Measurements from ENCODE around the gene FKBP4.
A peak's percentile ranks its signal among the peaks of the same experiment; 100 is the strongest.

The FKBP4 gene

DNA sequence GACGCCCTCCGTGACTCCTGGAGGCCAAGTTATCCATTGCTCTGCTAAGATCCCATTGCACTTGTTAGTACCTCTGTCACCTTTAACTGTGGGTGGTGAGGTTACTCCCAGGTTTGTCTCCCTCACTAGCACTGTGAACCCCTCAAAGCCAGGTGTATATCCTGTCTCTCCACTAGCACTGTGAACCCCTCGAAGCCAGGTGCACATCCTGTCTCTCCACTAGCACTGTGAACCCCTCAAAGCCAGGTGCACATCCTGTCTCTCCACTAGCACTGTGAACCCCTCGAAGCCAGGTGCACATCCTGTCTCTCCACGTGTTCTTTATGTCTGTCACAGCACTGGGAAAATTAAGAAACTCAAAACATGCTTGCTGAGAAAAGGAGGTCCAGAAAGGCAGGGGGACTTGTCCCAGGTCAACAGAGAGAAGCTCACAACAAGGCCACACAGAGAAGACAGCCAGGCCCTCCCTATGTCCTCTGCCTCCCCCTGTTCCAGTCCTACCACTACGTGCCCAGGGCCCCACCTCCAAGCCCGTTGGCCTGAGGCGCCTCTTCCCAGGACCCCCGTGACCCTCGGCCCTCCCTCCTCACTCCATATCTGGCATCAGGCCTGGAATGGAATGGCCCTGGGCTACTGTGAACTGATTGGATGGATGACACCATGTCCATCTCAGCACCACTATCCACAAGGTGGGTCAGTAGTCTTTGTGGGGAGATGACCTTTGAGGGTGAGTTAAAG, 26.4 kb upstream of the FKBP4 start:
- TF ChIP-seq, protein P1, sequence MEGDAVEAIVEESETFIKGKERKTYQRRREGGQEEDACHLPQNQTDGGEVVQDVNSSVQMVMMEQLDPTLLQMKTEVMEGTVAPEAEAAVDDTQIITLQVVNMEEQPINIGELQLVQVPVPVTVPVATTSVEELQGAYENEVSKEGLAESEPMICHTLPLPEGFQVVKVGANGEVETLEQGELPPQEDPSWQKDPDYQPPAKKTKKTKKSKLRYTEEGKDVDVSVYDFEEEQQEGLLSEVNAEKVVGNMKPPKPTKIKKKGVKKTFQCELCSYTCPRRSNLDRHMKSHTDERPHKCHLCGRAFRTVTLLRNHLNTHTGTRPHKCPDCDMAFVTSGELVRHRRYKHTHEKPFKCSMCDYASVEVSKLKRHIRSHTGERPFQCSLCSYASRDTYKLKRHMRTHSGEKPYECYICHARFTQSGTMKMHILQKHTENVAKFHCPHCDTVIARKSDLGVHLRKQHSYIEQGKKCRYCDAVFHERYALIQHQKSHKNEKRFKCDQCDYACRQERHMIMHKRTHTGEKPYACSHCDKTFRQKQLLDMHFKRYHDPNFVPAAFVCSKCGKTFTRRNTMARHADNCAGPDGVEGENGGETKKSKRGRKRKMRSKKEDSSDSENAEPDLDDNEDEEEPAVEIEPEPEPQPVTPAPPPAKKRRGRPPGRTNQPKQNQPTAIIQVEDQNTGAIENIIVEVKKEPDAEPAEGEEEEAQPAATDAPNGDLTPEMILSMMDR (conservative IDR thresholded peaks at IDR 0.05), result no peak
- TF ChIP-seq ZFX (IDR thresholded peaks at IDR 0.05), result no peak
- H3K27ac ChIP-seq, result no peak overlapping the region

DNA sequence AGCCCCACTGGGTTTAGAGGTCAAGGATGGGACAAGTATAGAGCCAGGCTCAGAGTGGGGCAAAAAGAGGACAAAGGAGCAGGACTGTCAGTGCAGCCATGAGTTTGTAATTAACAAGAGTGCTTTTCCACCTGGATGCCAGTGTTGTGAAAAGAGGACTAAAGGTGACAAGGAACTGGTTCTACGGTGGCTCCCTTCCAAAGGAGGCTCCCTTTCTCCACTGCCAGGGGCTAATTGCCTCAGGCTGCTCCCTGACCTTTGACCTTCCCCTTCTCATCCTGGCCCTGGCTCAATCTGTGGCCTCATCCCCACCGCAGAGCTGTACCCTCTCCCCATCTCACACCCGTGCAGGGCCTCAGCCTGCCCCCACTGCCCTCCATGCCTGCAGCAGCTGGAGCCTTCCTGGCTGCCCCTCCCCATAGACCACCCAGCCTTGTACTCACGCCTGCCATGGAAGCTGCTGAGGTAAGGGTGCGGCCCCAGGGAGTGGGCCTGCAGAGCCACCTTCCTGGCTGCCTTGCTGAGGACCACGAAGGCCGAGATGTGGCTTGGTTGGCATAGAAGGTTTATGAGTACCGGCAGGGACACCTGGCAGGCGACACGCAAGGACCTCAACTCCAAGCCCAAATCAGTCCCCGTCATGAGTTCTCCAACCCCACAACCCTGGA, 24.8 kb upstream of the FKBP4 start:
- peak overlapping the region; percentile 55 for H3K27ac ChIP-seq
- no peak for TF ChIP-seq ZFX (IDR thresholded peaks at IDR 0.05)
- TF ChIP-seq, protein P1 (conservative IDR thresholded peaks at IDR 0.05), result no peak

DNA sequence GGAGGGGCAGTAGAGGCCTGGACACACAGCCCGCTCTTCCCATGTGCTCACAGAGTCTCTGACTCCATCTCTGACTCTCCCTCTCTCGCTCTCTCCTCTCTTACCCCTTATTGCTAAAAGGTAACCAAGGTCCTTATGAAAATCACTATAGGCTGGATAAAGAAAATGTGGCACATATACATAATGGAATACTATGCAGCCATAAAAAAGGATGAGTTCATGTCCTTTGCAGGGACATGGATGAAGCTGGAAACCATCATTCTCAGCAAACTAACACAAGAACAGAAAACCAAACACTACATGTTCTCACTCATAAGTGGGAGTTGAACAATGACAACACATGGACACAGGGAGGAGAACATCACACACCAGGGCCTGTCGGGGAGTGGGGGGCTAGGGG, 24.2 kb upstream of the FKBP4 start:
- peak overlapping the region; percentile 55 for H3K27ac ChIP-seq

DNA sequence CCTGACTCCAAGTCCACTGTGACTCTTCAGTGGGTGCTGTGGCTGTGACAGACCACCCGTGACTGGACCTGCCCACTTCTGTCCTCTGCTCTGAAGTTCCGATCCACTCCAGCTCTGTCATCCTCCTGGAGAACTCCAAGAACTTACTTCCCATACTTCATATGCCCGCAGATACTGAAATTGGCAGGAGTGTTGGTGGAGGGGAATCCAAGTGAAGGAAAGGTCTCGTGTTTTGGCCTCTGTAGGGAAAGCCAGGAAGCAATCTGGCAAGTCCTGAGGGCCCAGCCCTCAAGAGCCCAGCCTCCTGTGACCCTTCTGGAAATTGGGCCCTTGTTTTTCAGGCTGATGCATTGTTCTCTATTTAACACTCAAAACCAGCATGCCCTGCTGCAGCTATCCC, 22.4 kb upstream of the FKBP4 start:
- no peak overlapping the region for H3K27ac ChIP-seq
- no peak for TF ChIP-seq ZFX (IDR thresholded peaks at IDR 0.05)
- TF ChIP-seq, protein P1 (conservative IDR thresholded peaks at IDR 0.05), result no peak

DNA sequence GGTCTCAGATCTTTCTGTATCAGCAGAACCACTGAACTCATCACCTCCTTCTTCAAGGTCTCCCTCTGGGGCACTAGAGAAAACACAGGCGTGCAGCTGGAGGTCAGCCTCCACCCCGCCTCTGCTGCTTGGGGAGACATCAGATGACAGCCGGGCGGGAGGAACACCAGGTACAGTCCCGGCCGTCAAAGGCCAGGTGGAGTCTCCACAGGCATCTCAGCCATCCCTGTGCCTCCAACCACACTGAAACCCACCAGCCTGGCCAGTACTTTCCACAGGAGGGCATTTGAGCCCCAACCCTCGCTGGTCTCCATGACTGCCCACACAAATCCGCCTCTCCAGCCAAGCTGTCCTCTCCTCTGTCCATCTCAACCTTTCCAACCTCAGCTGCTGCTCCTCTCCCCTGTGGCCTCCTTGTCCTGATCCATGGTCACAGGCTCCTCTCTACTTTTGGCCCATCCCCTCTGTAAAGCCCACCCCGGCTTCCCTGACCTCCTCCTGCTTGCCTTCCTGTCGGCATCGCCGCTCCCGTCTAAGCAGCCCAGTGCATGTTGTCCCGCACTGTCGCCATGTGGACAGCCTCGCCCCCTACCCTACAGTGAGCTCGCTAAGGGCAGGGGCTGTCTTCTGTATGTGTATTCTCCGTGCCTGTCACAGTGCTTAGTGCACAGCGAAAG, 21.4 kb upstream of the FKBP4 start:
- no peak for TF ChIP-seq ZFX (IDR thresholded peaks at IDR 0.05)
- TF ChIP-seq, protein P1 (conservative IDR thresholded peaks at IDR 0.05), result no peak
- H3K27ac ChIP-seq, result no peak overlapping the region; the same call in 1 of the 2 replicates

DNA sequence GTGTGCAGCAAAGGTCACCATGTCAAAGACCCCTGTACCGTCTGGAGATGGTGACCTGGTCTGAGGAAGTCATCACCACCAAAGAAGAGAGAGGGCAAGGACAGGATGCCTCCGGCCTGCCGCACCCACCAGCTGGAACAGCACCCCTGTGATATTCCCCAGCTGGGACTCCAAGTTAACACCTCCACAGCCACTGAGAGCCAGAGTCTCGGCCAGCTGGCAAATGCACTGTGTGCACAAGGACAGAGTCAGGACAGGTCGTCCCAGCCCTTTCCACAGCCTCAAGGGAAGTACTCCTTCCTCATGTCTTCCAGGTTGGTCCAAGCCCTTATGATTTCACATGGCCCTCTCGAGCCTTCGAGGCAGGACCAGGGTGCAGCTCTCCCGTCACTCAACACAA, 19.3 kb upstream of the FKBP4 start:
- TF ChIP-seq ZFX (IDR thresholded peaks at IDR 0.05), result no peak
- TF ChIP-seq, protein P1 (conservative IDR thresholded peaks at IDR 0.05), result no peak
- H3K27ac ChIP-seq, result peak overlapping the region; percentile 28

DNA sequence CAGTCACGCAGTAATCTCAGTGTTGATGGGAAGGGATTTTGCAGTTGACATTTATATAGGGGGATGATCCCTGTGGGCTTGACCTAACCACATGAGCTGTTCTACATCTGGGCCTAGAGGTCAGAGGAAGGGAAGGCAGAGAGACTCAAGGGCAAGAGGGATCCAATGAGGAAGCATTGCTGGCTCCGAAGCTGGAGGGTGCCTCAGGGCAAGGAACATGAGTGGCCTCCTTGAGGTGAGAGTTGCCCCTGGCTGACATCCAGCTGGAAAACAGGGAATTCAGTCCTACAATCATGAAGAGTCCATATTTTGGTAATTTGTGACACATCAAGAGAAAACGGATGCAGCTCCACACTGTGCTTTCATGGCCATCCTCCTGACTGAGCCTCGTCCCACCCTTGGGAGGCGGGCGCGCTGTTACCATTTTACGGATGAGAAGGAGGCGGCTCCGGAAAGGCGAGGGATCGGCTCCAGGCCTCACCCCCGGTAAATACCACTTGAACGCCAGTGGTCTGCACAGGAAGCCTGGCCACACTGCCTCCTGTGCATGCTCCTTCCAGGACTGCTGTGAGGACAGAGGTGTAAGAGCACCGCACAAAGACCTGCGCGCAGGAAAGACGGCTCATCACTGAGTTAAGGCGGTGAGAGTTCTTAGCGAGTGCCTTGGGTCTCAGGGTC, 18.5 kb upstream of the FKBP4 start:
- peak overlapping the region; percentile 10; the same call in 1 of the 2 replicates for H3K27ac ChIP-seq
- TF ChIP-seq, protein P1 (conservative IDR thresholded peaks at IDR 0.05), result no peak
- no peak for TF ChIP-seq ZFX (IDR thresholded peaks at IDR 0.05)
